Activated CD4-positive, alpha-beta T cell treated with anti-CD3 and anti-CD28 coated beads, Interleukin-2, amount 10 ng/mL, durations not matched to agents 24 days and 14 days (primary cell): ENCODE data around the gene CD99L2. TPM values are rescaled to one million over a fixed set of nuclear protein-coding genes. Genes with fewer than 3 reads are reported as not detected.

Source experiments
- DNase-seq: peaks from one replicate; pipeline ENCODE4 v3.0.0; 2022
- H3K27ac Mint-ChIP-seq: one replicate; pipeline ENCODE4 v1.8.0; 2022; ENCODE audit warnings: mild to moderate bottlenecking, mixed read lengths
- H3K27me3 Mint-ChIP-seq: one replicate; pipeline ENCODE4 v1.8.0; 2022; ENCODE audit warnings: mixed read lengths
- H3K36me3 Mint-ChIP-seq: one replicate; pipeline ENCODE4 v1.8.0; 2022; ENCODE audit warnings: low read depth, mild to moderate bottlenecking, mixed read lengths
- H3K4me1 Mint-ChIP-seq: one replicate; pipeline ENCODE4 v1.8.0; 2021; ENCODE audit warnings: mixed read lengths
- H3K4me3 Mint-ChIP-seq: one replicate; pipeline ENCODE4 v1.8.0; 2022; ENCODE audit warnings: mild to moderate bottlenecking, moderate library complexity, mixed read lengths
- H3K9me3 Mint-ChIP-seq: one replicate; pipeline ENCODE4 v1.8.0; 2021; ENCODE audit warnings: mixed read lengths
- intact Hi-C: fragments of 100-400 bp; cut with micrococcal nuclease; formaldehyde crosslinking; loops from one replicate; pipeline ENCODE4 v1.15.1; 2023
- total RNA-seq: library from RNA; stranded (reverse); gene quantifications from 2 replicates; pipeline ENCODE4 v1.2.3, GENCODE V29; 2022

CD99L2 gene
- total RNA-seq, 1 donor from 2014 or later: 10.9 TPM

DNA sequence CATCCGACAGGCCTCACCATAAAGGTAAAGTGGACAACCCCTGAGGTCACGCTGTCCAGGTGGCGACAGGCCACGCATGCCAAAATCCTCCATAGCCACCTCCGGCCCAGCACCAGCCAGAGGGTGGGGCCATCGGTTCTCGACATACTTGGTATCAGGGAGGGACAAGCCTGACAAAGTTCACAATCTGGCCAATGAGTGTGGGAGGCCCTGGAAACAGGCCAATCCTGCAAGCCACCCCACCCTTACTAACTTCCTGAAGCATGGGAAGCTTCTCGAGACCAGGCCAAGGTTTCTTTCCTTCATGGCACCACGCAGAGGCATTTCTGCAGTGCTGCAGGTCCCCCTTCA lies 131.4 kb downstream of the CD99L2 start:
- Mint-ChIP-seq H3K4me3 (no peak overlapping the region), H3K27me3 (no peaks in the 10 kb centered on the region), H3K4me1 (peaks cover 2% of the 10 kb centered on the region), H3K36me3 (peaks cover 4% of the 10 kb centered on the region), H3K9me3 (no peaks in the 10 kb centered on the region), H3K27ac (no peak overlapping the region)
- DNase-seq: no peak
- intact Hi-C loops: no loop called here

DNA sequence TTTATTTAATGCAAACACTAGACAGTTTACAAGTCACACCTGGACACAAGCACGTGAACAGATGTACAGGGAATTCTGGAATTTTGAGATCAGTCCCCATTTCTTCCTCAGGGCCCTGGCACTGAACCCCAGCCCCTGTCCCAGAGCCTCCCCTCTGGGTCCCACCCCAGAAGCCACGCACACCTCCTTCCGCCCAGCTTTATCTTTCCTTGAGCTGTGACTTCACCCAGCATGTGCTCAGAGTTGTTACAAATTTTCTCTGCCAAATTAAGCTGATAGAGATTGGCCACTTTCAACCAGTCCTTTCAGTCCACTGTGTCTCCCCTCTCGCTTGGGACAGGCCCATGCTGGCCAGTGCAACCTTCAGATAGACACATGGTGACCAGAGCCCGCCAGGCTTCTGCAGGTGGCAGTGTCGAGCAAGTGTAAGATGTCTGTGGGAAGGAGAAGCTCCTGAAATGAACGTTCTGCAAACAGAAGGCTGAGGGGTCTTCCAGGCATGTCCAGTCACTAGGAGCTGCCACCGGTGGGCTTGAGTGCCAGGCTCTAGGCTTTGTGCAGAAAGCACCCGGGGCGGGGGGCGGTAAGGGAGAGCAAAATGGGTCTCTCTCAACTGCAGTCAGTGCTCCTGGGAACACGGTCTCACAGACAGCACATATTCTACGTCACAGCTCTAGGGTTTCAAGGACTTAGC lies 132.0 kb downstream of the CD99L2 start:
- Mint-ChIP-seq H3K4me3 (no peak overlapping the region), H3K36me3 (peaks cover 4% of the 10 kb centered on the region), H3K27me3 (no peaks in the 10 kb centered on the region), H3K9me3 (no peaks in the 10 kb centered on the region), H3K27ac (no peak overlapping the region), H3K4me1 (peaks cover 2% of the 10 kb centered on the region)
- DNase-seq: no peak
- intact Hi-C loops: no loop called here

DNA sequence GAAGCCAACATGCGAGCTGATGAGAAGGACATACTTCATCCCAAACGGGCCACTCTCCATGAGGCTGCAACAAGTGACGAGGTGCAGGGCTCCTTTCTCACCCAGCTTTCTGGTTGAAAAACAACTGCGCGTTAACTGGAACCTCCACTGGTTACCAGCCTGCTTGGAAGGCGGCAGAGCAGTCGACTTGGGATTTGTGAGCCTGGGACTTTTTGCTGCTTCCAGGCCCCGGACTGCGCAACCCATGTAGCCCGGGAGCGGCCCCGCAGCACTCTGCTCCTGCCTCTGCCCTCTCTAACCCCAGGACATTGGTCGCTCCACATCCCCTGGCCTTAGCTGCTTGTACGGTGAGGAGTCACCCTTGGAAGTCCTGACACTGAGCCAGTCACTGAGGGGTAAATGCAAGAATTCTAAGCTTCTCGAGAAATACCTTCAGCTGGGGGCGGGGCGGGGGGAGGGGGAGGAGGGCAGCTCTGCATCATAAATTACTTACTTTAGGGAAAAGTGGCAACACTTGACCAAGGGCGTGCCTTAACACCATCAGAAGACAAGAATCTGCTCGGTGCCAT lies 132.6 kb downstream of the CD99L2 start:
- intact Hi-C loops: no loop called here
- no peak for DNase-seq
- Mint-ChIP-seq H3K27ac (no peak overlapping the region), H3K36me3 (peaks cover 4% of the 10 kb centered on the region), H3K4me3 (no peak overlapping the region), H3K4me1 (peaks cover 2% of the 10 kb centered on the region), H3K27me3 (no peaks in the 10 kb centered on the region), H3K9me3 (no peaks in the 10 kb centered on the region)

DNA sequence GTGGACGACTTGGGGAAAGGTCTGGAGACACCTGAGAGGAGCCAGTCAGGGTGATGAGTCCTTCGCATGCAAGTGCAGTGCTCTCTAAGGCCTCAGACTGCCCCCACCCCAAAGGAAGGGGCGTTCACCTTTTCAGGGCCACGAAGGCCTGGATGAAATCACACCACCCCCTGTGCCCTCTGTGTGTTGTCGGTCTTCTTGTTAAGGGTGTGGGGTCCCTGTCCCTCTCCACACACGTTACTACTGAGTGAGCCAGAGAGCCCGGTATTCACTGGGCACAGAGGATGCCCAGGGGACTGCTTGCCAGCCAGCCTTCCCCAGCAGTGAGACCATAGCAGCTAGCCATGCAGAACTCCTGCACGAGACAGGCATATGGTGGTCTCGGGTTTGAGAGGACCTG lies 133.2 kb downstream of the CD99L2 start:
- Mint-ChIP-seq H3K27ac (no peak overlapping the region), H3K4me3 (no peak overlapping the region), H3K27me3 (no peaks in the 10 kb centered on the region), H3K4me1 (peaks cover 2% of the 10 kb centered on the region), H3K9me3 (no peaks in the 10 kb centered on the region), H3K36me3 (peaks cover 4% of the 10 kb centered on the region)
- no peak for DNase-seq
- intact Hi-C loops: no loop called here

DNA sequence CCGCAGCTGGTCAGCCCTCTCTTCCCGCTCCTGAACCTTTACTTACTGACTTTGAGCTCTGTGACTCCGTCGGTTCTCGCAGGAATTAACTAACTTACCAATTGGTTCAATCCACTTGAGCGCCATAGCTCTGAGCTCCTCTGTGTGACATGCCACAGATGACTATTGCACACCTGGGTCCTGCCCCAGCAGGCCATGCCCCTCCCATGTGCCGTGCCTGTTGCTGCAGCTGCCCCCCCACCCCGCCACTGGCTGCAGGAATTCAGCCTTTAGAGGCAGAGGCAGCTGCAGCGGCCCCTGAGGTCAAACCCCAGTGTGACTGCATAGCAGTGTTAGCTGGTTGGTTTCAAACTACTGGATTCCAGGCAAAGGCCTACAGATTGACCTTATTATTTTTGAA lies 134.7 kb downstream of the CD99L2 start:
- H3K27me3 Mint-ChIP-seq: no peaks in the 10 kb centered on the region
- DNase-seq: no peak
- no peak overlapping the region for H3K27ac Mint-ChIP-seq
- intact Hi-C loops: no loop called here
- H3K4me3 Mint-ChIP-seq: no peak overlapping the region
- H3K36me3 Mint-ChIP-seq: peaks cover 5% of the 10 kb centered on the region
- peaks cover 2% of the 10 kb centered on the region for H3K4me1 Mint-ChIP-seq
- no peaks in the 10 kb centered on the region for H3K9me3 Mint-ChIP-seq

DNA sequence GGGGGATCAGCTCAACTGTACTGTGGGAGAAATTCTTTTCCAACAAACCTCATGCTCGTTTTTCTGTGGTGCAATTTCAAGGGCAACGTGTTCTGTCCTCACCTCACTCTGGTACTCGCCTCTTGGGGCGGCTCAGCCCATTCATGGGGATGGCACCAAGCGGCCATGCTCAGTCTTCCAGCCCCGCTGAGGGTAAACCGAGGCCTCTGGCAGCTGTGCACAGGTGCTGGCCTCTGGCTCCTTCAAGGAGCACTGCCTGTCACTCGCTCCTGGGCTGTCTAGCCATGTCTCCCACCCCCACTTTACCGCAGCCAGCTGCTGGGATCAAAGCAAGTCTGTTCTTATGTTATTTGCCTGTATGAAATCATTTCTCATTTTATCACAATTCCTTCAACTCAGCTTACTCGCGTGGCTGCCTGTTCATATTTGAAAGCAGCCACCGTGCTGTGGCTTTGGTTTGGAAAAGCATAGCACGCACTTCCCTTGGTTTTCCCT lies 135.1 kb downstream of the CD99L2 start:
- no peak overlapping the region for H3K27ac Mint-ChIP-seq
- H3K36me3 Mint-ChIP-seq: peaks cover 7% of the 10 kb centered on the region
- DNase-seq: no peak
- no peak overlapping the region for H3K4me3 Mint-ChIP-seq
- H3K27me3 Mint-ChIP-seq: no peaks in the 10 kb centered on the region
- H3K4me1 Mint-ChIP-seq: peaks cover 2% of the 10 kb centered on the region
- H3K9me3 Mint-ChIP-seq: no peaks in the 10 kb centered on the region
- intact Hi-C loops: no loop called here

DNA sequence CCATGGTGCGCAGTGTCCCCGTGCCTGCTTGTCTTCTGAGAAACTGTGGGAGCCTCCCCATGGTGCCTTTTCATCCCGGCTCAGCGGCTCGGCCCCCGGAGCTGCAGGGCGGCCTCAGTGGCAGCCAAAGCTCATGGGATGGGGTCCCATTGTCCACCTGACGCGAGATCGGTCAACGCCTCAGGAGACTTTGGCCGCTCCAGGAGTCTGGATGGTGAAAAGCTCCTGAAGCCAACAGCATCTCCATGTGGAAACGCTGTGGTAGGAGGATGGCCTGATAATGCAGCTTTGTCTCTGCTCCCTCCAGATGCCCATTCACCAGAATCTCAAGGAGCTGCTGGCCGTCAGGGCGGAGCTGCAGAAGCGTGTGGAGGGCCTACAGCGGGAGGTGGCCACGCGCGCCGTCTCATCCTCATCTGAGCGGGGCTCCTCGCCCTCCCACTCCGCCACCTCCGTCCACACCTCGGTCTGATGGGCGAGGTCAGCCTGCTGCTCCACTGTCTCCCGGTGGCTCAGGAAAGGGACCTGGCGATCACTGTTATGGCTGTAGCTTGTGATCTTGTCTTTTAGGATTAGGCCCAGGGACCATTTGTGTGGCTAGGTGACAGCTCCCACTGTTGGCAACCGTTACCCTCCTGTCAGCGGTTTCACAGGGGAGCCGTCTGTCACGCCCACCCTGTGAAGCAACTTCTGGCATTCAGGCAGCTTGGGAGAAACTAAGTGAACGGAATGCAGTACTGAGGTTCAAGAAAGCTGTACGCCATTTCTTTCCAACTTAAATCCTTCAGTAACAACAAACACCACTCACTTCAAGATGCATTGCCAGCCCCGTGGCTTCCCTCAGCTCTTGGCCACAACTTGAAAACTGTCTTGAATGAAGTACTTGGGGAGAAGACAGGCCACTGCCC lies 136.0 kb downstream of the CD99L2 start:
- Mint-ChIP-seq H3K36me3 (peaks cover 7% of the 10 kb centered on the region), H3K4me3 (no peak overlapping the region), H3K27ac (no peak overlapping the region), H3K9me3 (no peaks in the 10 kb centered on the region), H3K27me3 (no peaks in the 10 kb centered on the region), H3K4me1 (no peaks in the 10 kb centered on the region)
- DNase-seq: no peak
- intact Hi-C loops: no loop called here

DNA sequence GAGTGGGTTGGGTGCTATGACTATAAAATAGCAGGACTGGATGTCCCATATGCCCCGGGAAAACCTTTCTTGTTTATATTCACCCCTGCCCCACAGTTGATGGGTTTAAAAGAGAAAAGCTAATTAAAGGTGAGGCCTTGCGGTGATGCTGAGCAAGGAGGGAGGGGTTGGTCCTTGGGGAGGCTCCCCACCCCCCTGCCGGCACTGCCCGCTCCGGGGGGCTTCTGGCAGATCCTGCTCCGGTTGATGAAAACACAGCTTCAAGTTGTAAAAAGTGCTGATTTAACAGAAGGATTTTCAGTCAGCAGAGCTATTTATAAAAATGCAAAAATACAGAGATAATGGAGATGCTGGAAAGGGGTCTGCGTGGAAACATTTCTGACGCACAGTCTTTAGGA lies 136.7 kb downstream of the CD99L2 start:
- no peak for DNase-seq
- H3K36me3 Mint-ChIP-seq: peaks cover 12% of the 10 kb centered on the region
- H3K4me1 Mint-ChIP-seq: no peaks in the 10 kb centered on the region
- no peaks in the 10 kb centered on the region for H3K9me3 Mint-ChIP-seq
- intact Hi-C loops: no loop called here
- no peak overlapping the region for H3K4me3 Mint-ChIP-seq
- H3K27ac Mint-ChIP-seq: no peak overlapping the region
- no peaks in the 10 kb centered on the region for H3K27me3 Mint-ChIP-seq

DNA sequence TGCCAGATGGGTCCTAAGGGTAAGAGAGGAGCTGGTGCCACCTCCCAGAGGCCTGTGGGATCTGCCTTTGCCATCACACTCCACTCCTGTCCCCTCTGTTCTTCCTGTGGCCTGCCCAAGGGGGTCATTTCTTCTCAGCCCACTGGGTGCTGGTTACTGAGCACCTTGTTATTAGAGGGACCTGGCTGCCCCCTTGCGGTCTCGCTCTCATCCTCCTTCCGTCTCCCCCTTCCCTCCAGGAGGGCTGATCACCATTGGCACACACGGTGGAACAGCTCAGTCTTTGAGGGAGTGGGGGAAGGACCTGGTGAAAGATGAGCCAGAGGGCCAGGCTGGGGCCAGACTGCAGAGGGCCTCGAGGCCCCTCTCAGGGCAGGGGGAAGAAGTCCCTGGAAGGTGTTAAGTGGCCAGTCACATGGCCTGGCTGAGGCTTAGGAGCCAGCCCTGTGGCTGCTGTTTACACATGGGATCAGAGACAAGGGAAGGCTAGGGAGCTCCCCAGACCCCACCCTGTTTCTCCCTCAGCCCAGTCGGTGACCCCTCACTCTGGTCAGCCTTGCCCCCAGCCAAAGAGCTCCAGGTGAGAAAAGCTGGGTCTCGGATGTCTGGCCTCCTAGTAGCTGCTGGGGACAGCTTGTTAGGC lies 137.2 kb downstream of the CD99L2 start:
- H3K27me3 Mint-ChIP-seq: no peaks in the 10 kb centered on the region
- intact Hi-C loops: no loop called here
- H3K36me3 Mint-ChIP-seq: peaks cover 10% of the 10 kb centered on the region
- no peaks in the 10 kb centered on the region for H3K4me1 Mint-ChIP-seq
- no peak overlapping the region for H3K4me3 Mint-ChIP-seq
- DNase-seq: no peak
- H3K27ac Mint-ChIP-seq: peak overlapping the region; percentile 8
- no peaks in the 10 kb centered on the region for H3K9me3 Mint-ChIP-seq

DNA sequence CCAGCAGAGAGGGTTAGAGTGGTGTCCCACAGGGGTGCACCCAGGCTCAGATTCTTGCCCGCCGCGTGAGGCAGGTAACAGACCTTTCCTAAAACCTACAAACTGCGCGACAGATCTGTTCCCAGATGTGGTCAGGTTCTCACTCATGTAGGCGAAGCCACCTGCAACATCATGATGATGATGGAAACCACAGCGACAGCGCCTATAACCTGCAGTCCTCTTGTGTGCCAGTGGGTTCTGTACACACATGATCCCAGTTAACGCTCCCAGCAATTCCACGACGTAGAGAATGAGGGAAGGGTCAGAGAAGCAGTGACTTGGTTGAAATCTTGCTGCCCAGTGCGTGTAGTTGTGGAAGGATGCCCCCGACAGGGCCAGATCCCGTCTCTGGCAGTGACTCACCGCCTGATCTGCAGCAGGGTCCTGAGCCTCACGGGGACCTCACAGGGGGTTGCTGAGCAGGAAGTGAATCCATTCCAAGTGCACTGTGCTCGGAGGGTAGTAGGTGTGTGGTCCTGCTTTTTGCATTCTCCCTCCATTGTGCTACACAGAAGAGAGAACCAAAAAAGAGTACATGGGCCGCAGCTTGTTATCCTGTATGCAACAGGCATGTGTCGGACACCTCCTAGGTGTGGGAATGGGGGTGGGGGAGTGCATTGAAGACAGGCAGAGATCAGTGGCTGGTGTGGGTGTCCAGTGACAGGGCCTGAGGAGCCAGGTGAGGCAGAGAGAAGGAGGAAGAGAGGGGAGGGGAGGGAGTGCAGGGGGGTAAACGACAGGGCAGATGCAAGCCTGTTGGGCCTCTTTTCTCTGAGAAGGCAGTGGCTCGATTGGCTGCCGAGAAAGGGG lies 138.7 kb downstream of the CD99L2 start:
- Mint-ChIP-seq H3K9me3 (no peaks in the 10 kb centered on the region), H3K4me3 (no peak overlapping the region), H3K4me1 (no peaks in the 10 kb centered on the region), H3K36me3 (peaks cover 13% of the 10 kb centered on the region), H3K27ac (no peak overlapping the region), H3K27me3 (no peaks in the 10 kb centered on the region)
- intact Hi-C loops: no loop called here
- no peak for DNase-seq

DNA sequence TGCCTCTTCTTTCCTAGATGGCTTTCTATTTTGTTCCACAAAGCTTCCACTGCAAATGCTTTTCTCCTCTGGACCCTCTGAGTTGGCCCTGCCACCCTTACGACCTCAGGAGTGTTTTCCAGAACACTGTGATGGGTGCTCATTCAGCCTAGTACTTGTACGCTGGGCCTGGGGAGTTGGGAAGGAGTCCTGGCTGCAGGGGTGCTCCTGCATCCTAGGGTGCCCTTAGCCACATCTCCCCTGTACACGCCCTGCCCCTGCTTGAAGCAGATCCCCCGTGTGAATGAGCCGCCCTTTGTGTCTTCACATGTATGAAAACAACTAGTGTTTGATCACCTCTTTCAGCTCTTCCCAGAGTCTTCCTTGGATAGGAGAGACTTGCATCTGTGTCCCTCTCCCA lies 141.1 kb downstream of the CD99L2 start:
- intact Hi-C loops: no loop called here
- no peak overlapping the region for H3K4me3 Mint-ChIP-seq
- peaks cover 26% of the 10 kb centered on the region for H3K36me3 Mint-ChIP-seq
- no peaks in the 10 kb centered on the region for H3K9me3 Mint-ChIP-seq
- DNase-seq: no peak
- H3K27ac Mint-ChIP-seq: no peak overlapping the region
- peaks cover 3% of the 10 kb centered on the region for H3K4me1 Mint-ChIP-seq
- H3K27me3 Mint-ChIP-seq: no peaks in the 10 kb centered on the region

DNA sequence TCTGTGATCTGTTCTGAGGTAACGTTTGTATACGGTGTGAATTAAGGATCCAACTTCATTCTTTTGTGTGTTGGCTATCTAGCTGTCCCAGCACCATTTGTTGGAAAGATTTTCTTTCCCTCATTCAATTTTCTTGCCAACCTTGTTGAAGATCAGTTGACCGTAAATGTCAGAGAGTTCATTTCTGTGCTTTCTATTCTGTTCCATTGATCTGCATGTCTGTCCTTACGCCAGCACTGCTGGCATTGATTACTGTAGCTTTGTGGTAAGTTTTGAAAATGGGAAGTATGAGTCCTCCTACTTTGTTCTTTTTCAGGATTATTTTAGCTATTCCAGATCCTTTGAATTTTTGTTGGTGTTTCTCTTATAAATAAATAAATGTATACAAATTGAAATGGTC lies 144.5 kb downstream of the CD99L2 start:
- Mint-ChIP-seq H3K4me1 (peaks cover 3% of the 10 kb centered on the region), H3K27ac (no peak overlapping the region), H3K36me3 (peaks cover 35% of the 10 kb centered on the region), H3K9me3 (no peaks in the 10 kb centered on the region), H3K4me3 (no peak overlapping the region), H3K27me3 (no peaks in the 10 kb centered on the region)
- DNase-seq: no peak
- intact Hi-C loops: no loop called here

DNA sequence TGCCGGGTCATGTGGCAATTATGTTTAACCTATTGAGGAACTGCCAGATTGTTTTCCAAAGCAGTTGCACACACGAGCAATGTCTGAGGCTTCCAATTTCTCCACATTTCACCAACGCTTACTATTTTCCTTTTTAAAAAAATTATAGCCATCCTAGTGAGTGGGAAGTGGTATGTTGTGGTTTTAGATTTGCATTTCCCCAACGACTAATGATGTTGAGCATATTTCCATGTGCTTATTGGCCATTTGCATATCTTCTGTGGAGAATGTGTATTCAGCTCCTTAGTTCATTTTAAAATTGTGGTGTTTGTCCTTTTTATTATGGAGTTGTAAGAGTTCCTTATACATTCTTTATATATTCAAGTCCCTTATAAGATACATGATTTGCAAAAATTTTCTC lies 145.1 kb downstream of the CD99L2 start:
- Mint-ChIP-seq H3K9me3 (no peaks in the 10 kb centered on the region), H3K27me3 (no peaks in the 10 kb centered on the region), H3K27ac (no peak overlapping the region), H3K4me1 (peaks cover 3% of the 10 kb centered on the region), H3K4me3 (no peak overlapping the region), H3K36me3 (peaks cover 33% of the 10 kb centered on the region)
- DNase-seq: no peak
- intact Hi-C loops: no loop called here
